Subcutaneous abdominal adipose tissue (tissue), 5 donors: ENCODE measurements around the gene KRTAP10-4.
"Not testable (repeated sequence)": the region's sequence is repeated elsewhere in the genome, so short reads cannot be mapped to it uniquely, and the experiment has no call there.

ENCODE experiments used
- H3K27ac ChIP-seq: one replicate; pipeline ENCODE4 v1.7.0; 2013; ENCODE audit warnings: low read depth, mild to moderate bottlenecking, inconsistent platforms, low read length, moderate library complexity
- H3K27me3 ChIP-seq, 5 donors: one replicate each; pipeline ENCODE4 v1.7.0; 2013; ENCODE audit warnings: low read length in 5 of 5, inconsistent platforms in 1 of 5; ENCODE audit not compliant: control insufficient read depth in 5 of 5, insufficient read depth in 4 of 5
- H3K36me3 ChIP-seq, 5 donors: one replicate each; pipeline ENCODE4 v1.7.0; 2013; ENCODE audit warnings: low read length in 5 of 5; ENCODE audit not compliant: control insufficient read depth in 5 of 5, insufficient read depth in 5 of 5
- H3K4me1 ChIP-seq, 5 donors: one replicate each; pipeline ENCODE4 v1.7.0; 2013; ENCODE audit warnings: low read length in 5 of 5, mild to moderate bottlenecking in 3 of 5, moderate library complexity in 1 of 5; ENCODE audit not compliant: control insufficient read depth in 5 of 5, insufficient read depth in 5 of 5
- H3K4me3 ChIP-seq, 5 donors: one replicate each; pipeline ENCODE4 v1.7.0; 2013; ENCODE audit warnings: low read length in 5 of 5, low read depth in 1 of 5
- H3K9ac ChIP-seq, 5 donors: one replicate each; pipeline ENCODE4 v1.7.0; 2013; ENCODE audit warnings: low read length in 5 of 5, mild to moderate bottlenecking in 4 of 5, moderate library complexity in 3 of 5
- H3K9me3 ChIP-seq, 5 donors: one replicate each; pipeline ENCODE4 v1.7.0; 2013; ENCODE audit warnings: low read length in 5 of 5; ENCODE audit not compliant: control insufficient read depth in 5 of 5
- donor health status: healthy.
- donor health status: healthy.
- donor health status: healthy.
- donor health status: healthy.
- donor health status: healthy.

KRTAP10-4 gene

GRCh38 chr21:44579056-44579832 is 5.7 kb downstream of the KRTAP10-4 start:
- no peak overlapping the region for H3K4me3 ChIP-seq
- peaks cover 0 to 12% (median 6%) of the 10 kb centered on the region in 5 donors for H3K27me3 ChIP-seq
- H3K9ac ChIP-seq = no peak overlapping the region
- peaks cover 0 to 4% (median 0%) of the 10 kb centered on the region in 5 donors for H3K4me1 ChIP-seq
- H3K9me3 ChIP-seq = peaks cover 7 to 33% (median 29%) of the 10 kb centered on the region in 5 donors
- H3K27ac ChIP-seq = no peak overlapping the region
- no peaks in the 10 kb centered on the region for H3K36me3 ChIP-seq

- no peak overlapping the region for H3K4me3 ChIP-seq
- no peaks in the 10 kb centered on the region for H3K36me3 ChIP-seq
- H3K9ac ChIP-seq = no peak overlapping the region
- peaks cover 0 to 9% (median 6%) of the 10 kb centered on the region in 5 donors for H3K27me3 ChIP-seq
- H3K9me3 ChIP-seq = peaks cover 7 to 33% (median 29%) of the 10 kb centered on the region in 5 donors
- H3K27ac ChIP-seq = no peak overlapping the region
- no peaks in the 10 kb centered on the region for H3K4me1 ChIP-seq
Observed at GRCh38 chr21:44579833-44580144, 6.3 kb downstream of the KRTAP10-4 start.

GRCh38 chr21:44580231-44580821 is 6.8 kb downstream of the KRTAP10-4 start, which contains the start of gene KRTAP10-5:
Gene KRTAP10-5, minus strand, starts transcription at chr21:44580604. Its CDS starts 26 bp downstream, at chr21:44580578.
- H3K27me3 ChIP-seq, H3K36me3 ChIP-seq, H3K27ac ChIP-seq, H3K4me1 ChIP-seq, H3K9ac ChIP-seq, H3K4me3 ChIP-seq: not testable (repeated sequence)
- H3K9me3 ChIP-seq = peaks cover 7 to 33% (median 29%) of the 10 kb centered on the region in 5 donors

GRCh38 chr21:44581158-44581557 is 7.6 kb downstream of the KRTAP10-4 start:
- H3K27ac ChIP-seq = no peak overlapping the region

GRCh38 chr21:44582055-44582454 is 8.5 kb downstream of the KRTAP10-4 start:
- no peaks in the 10 kb centered on the region for H3K4me1 ChIP-seq

More at GRCh38 chr21:44581158-44581557, 7.6 kb downstream of the KRTAP10-4 start:
- H3K9me3 ChIP-seq = peaks cover 7 to 34% (median 27%) of the 10 kb centered on the region in 5 donors
- no peaks in the 10 kb centered on the region for H3K4me1 ChIP-seq
- H3K27me3 ChIP-seq = peaks cover 6 to 15% (median 11%) of the 10 kb centered on the region in 5 donors
- H3K9ac ChIP-seq = no peak overlapping the region
- no peak overlapping the region for H3K4me3 ChIP-seq
- no peaks in the 10 kb centered on the region for H3K36me3 ChIP-seq

GRCh38 chr21:44583089-44583799 is 9.7 kb downstream of the KRTAP10-4 start:
- Histone ChIP-seq H3K27me3 (peaks cover 6 to 15% (median 11%) of the 10 kb centered on the region in 5 donors), H3K9me3 (peaks cover 0 to 24% (median 14%) of the 10 kb centered on the region in 5 donors), H3K4me3 (no peak overlapping the region), H3K9ac (no peak overlapping the region), H3K36me3 (no peaks in the 10 kb centered on the region), H3K27ac (no peak overlapping the region), H3K4me1 (no peaks in the 10 kb centered on the region)

More at GRCh38 chr21:44582055-44582454, 8.5 kb downstream of the KRTAP10-4 start:
- peaks cover 6 to 15% (median 11%) of the 10 kb centered on the region in 5 donors for H3K27me3 ChIP-seq
- no peak overlapping the region for H3K4me3 ChIP-seq
- H3K36me3 ChIP-seq = no peaks in the 10 kb centered on the region
- no peak overlapping the region for H3K27ac ChIP-seq
- no peak overlapping the region for H3K9ac ChIP-seq
- H3K9me3 ChIP-seq = peaks cover 3 to 29% (median 19%) of the 10 kb centered on the region in 5 donors

GRCh38 chr21:44583800-44584147 is 10.2 kb downstream of the KRTAP10-4 start:
- H3K27me3 ChIP-seq = peaks cover 6 to 15% (median 11%) of the 10 kb centered on the region in 5 donors
- no peaks in the 10 kb centered on the region for H3K4me1 ChIP-seq

GRCh38 chr21:44585892-44586291 is 12.4 kb downstream of the KRTAP10-4 start:
- Histone ChIP-seq H3K36me3 (no peaks in the 10 kb centered on the region), H3K4me3 (no peak overlapping the region), H3K27ac (no peak overlapping the region), H3K9me3 (peaks cover 0 to 17% (median 7%) of the 10 kb centered on the region in 5 donors), H3K4me1 (no peaks in the 10 kb centered on the region), H3K27me3 (peaks cover 6 to 18% (median 16%) of the 10 kb centered on the region in 5 donors), H3K9ac (no peak overlapping the region)

More at GRCh38 chr21:44583800-44584147, 10.2 kb downstream of the KRTAP10-4 start:
- peaks cover 0 to 19% (median 14%) of the 10 kb centered on the region in 5 donors for H3K9me3 ChIP-seq
- H3K4me3 ChIP-seq = no peak overlapping the region
- H3K36me3 ChIP-seq = no peaks in the 10 kb centered on the region
- no peak overlapping the region for H3K27ac ChIP-seq
- H3K9ac ChIP-seq = no peak overlapping the region

- Histone ChIP-seq H3K36me3 (no peaks in the 10 kb centered on the region), H3K27ac (no peak overlapping the region), H3K4me3 (no peak overlapping the region), H3K4me1 (peaks cover 2 to 24% (median 4%) of the 10 kb centered on the region in 5 donors), H3K9ac (no peak overlapping the region), H3K27me3 (peaks cover 6 to 21% (median 13%) of the 10 kb centered on the region in 5 donors), H3K9me3 (peaks cover 0 to 10% (median 0%) of the 10 kb centered on the region in 5 donors)
Observed at GRCh38 chr21:44589094-44589493, 15.6 kb downstream of the KRTAP10-4 start.
